Measurements from ENCODE around the gene YWHAG. TPM values are rescaled to one million over a fixed set of nuclear protein-coding genes. Genes with fewer than 3 reads are reported as not detected.
"Not testable (repeated sequence)": the region's sequence is repeated elsewhere in the genome, so short reads cannot be mapped to it uniquely, and the experiment has no call there.

The YWHAG gene
- total RNA-seq: 100 to 1,000 TPM; 218 to 253 TPM
- long read RNA-seq, partial matches to known transcripts: 0 of 3 reads
- long read RNA-seq, other reads (novel, unspliced or antisense): 3 of 3 reads

DNA sequence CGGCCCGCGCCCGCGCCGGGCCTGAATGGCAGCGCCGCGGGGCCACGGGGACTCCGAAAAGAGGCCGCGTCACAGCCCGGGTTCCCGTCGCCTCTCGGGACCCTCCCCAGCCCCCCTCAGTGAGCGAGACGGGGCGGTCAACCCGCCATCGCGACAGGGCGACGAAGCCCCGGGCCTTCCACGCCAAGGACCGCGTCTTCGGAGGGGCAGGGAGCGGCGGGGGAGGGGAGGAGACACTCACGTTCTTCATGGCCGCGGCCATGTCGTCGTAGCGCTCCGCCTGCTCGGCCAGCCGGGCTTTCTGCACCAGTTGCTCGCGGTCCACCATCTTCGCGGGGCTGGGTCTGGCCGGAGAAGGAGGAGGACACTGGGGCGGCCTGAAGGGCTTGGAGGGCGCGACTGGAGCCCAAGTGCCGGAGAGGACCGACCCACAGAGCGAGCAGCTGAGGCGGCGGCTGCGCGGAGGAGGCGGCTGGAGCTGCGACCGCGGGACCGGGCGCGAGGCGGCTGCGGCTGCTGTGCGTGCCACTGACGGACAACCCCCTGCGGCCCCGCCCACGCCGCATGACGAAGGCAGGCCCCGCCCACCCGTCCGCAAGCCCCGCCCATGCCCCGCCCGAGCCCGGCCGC, at the start of gene YWHAG:
Gene YWHAG, minus strand, starts transcription at position 511 of the 630 bp plus-strand sequence. Its CDS starts 183 bp downstream, at position 328.
- DNase-seq (peak; percentile 93), ATAC-seq (peak; percentile 91 to 94)
- intact Hi-C loops (cut with DNase I): loop anchor here (2.0 kb wide), 1 partner anchor 40 kb away; no protein-coding TSS in a partner anchor

DNA sequence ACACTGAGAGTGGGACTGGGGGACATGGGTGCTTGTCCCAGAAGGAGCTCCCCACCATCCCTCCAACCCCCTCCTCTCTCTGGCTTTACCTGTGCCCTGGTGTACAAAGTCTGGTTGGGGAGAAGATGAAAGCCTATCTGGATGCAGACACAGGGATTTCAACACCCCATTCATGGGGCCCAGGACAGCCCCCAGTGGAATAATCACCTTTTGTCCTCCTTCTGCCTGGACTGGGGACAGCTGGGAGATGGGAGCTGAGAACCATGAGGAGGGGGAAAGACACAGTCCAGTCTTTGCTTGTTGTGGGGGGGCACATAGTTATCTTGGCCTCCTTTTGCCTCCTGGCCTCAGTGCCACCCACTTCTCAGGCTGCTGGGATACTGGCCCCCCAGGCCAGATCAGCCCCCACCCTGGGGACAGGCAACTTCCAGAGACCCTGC, 49.4 kb upstream of the YWHAG start:
- DNase-seq: no peak
- ATAC-seq: no peak

DNA sequence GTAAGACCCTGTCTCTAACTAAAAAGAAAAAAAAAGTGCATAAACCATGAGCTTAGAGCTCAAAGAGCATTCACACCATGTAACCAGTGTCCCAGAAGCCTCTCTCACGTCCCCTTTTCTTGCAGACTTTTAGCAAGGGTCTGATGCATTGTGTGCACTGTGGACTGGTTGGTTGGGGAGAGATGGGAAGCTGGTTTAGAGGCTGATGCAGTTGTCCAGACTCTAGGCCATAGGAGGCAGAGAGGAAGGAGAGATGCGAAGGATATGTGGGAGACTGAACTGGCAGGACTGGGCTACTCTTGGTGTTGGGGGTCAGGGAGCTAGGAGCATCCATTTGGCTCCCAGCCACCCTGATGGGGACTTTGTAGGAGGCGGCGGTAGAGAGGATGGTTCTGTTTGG, 48.9 kb upstream of the YWHAG start:
- intact Hi-C loops (cut with DNase I): no loop called here
- no peak for ATAC-seq
- no peak for DNase-seq

More for the DNA sequence above, 49.4 kb upstream of the YWHAG start:
- intact Hi-C loops (cut with DNase I): no loop called here

DNA sequence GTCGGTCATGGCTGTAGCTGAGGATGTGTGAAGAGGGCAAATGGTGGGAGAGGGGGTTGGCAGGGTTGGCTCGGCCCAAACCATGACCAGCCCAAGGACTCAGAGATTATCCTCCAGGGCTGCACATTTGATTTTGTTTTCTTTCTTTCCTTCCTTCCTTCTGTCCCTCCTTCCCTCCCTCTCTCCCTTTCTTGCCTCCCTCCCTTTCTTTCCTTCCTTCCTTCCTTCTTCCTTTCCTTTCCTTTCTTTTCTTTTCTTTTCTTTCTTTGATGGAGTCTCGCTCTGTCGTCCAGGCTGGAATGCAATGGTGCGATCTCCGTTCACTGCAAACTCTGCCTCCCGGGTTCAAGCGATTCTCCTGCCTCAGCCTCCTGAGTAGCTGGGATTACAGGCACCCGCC, 46.9 kb upstream of the YWHAG start:
- DNase-seq: no peak
- intact Hi-C loops (cut with DNase I): no loop called here

DNA sequence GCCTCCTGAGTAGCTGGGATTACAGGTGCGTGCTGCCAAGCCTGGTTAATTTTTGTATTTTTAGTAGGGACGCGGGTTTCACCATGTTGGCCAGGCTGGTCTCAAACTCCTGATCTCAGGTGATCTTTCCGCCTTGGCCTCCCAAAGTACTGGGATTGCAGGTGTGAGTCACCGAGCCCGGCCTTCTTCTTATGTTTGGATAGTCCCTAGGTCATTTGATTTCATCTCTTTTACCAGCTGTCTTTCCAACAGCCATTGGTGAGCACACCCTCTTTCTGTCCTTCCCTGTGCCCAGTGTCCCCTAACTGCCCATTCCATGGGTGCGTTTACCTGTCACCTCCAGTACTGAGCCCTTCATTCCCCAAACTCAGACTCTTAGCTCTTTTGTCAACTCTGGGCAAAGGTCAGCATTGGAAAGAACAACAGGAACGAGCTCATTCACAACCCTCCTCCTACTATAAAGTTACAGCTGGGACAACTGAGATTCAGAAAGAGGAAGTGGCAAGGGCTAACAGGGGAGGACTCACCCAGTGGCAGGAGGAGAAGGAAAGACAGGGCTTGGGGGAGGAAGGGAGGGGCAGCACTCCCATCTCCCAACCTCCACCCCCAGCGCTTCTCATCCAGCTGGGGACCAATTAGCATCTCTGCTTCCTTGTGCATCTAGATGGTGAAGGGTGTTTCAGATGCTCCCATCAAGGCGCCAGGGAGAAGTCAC, 45.1 kb upstream of the YWHAG start:
- peak; percentile 50 to 70 for ATAC-seq
- intact Hi-C loops (cut with DNase I): no loop called here
- no peak for DNase-seq

More for the DNA sequence above, 46.9 kb upstream of the YWHAG start:
- ATAC-seq: no peak

DNA sequence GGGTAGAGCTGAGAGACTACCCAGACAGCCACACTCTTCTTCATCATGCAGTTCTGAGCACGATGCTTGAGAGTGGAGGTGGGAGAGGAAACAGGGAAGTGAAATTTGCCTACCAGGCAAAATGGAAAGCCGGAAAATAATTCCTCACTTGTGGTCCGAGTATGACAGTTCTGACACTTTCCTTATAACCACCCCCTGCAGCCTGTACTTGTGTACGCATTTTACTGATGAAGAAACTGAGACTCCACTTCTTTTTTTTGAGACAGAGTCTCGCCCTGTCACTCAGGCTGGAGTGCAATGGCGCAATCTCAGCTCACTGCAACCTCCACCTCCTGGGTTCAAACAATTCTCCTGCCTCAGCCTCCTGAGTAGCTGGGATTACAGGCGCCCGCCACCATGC, 44.3 kb upstream of the YWHAG start:
- peak; percentile 31 to 57 for ATAC-seq
- intact Hi-C loops (cut with DNase I); DNase-seq: not testable (repeated sequence)

DNA sequence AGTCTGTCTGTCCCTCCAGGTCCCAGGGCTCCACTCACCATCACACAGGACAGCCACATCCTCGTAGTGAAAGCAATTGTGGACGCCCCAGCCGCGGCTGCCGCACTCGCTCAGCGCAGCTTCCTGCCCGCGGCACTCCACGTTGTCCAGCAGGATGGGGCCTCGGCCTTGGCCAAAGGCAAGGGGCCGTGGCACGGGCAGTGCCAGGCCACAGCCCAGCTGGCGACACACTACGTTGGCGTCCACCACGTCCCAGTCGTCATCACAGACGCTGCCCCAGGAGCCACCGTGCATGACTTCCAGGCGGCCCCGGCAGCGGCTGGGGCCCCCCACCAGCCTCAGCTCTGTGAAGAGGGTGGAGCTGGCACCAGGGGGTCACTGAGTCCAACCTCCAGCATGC, 41.5 kb upstream of the YWHAG start:
- intact Hi-C loops (cut with DNase I): no loop called here
- no peak for ATAC-seq
- no peak for DNase-seq

DNA sequence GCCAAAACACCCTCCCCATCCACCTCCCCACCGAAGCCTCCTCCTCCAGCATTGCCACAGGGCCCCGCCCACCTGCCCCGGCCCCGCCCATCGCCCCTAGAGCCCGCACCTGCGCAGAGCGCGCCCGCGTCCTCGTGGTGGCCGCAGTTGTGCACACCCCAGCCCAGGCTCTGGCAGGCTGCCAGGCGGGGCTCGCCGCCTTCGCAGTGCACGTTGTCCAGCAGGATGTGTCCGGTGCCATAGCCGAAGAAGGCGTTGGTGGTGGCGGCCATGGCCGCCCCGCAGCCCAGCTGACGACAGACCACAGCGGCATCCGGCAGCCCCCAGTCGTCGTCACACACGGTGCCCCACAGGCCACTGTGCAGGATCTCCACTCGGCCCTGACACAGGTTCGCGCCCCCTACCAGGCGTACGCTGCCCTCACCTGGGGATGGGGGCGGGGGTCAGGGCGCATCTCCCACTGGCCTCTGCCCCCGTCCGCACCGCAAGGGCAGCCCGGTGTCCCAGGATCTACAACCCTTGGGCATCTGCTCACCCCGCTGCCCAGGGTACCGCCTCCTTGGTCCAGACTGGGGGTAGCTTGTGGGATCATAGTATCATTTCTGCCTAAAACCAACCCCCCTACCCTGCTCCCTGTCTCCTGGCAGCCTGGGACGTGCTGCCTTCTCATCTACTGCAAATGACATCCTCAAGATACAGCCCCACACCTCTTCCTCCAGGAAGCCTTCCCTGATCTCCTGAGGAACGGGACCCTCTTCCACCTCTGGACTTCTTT, 38.8 kb upstream of the YWHAG start:
- peak; percentile 86 for DNase-seq
- ATAC-seq: peak; percentile 43 to 71
- intact Hi-C loops (cut with DNase I): no loop called here

DNA sequence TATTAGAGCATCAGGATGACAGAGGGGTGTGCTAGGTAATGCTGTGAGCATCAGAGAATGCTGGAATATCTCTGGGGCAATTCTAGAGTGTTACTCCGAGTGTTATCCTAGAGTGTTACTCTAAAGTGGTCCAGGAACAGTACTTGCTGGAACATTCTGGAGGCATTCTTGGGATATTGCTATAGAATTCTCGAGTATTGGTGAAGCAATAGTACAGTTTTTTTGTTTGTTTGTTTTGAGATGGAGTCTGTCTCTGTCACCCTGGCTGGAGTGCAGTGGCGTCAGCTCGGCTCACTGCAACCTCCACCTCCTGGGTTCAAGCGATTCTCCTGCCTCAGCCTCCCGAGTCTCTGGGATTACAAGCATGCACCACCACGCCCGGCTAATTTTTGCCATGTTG, 38.1 kb upstream of the YWHAG start:
- DNase-seq (no peak), ATAC-seq (no peak)

DNA sequence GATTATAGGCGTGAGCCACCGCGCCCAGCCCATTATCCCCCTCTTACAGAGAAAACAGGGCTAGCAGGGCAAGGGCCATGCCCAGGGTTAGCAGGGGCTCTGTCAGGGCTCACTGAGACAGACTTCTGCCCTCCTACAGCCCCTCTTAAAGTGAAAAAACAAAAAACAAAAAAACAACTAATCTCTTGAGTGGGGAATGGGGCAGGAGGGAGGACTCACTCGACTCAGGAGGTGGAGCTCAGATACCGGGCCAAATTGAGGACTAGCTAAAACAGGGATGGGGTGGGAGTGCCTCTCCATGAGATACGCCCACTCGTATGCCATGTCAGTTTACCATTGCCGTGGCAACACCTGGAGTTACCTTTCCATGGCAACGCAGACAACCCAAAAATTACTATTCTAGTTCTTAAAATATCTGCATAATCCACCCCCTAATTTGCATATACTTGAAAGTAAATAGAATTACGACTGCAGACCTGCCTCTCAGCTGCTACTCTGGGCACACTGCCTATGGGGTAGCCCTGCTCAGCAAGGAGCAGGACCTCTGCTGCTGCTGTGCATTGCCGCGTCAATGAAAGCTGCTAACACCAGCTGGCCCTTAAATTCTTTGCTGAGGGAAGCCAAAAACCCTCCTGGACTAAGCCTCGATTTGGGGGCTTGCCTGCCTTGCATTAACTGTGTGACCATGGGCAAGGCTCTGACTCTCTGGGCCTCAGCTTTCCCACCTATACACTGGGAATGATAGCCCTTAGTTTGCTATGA, 37.4 kb upstream of the YWHAG start:
- ATAC-seq: no peak
- intact Hi-C loops (cut with DNase I): no loop called here

More for the DNA sequence above, 38.1 kb upstream of the YWHAG start:
- intact Hi-C loops (cut with DNase I): no loop called here

DNA sequence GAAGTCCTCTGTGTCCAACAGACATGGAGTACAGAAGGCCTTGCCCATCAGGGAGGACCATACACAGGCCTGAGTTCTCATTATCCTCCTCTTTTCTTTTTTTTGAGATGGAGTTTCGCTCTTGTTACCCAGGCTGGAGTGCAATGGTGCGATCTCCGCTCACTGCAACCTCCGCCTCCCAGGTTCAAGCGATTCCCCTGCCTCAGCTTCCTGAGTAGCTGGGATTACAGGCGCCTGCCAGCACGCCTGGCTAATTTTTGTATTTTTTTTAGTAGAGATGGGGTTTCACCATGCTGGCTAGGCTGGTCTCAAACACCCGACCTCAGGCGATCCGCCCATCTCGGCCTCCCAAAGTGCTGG, 36.8 kb upstream of the YWHAG start:
- ATAC-seq; DNase-seq; intact Hi-C loops (cut with DNase I): not testable (repeated sequence)

More for the DNA sequence above, 37.4 kb upstream of the YWHAG start:
- DNase-seq: no peak

DNA sequence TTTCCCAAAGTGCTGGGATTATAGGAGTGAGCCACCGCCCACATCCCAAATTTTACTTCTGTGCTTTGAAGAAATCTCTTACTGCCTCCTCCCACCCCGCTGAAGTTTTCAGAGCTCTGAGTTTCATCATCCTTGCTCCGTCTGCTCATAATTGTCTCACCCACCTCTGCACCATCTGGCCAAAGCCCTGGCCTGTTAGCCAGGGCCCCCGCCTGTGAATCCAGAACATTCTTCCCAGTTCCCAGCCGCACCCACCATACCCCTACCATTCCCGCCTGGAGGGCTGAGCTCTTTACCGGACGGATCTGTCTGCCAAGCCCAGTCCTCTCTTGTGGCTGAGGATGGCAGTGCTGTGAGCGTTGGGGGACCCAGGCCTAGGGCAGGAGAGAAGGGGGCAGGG, 36.2 kb upstream of the YWHAG start:
- ATAC-seq (no peak), DNase-seq (no peak)
- intact Hi-C loops (cut with DNase I): no loop called here

DNA sequence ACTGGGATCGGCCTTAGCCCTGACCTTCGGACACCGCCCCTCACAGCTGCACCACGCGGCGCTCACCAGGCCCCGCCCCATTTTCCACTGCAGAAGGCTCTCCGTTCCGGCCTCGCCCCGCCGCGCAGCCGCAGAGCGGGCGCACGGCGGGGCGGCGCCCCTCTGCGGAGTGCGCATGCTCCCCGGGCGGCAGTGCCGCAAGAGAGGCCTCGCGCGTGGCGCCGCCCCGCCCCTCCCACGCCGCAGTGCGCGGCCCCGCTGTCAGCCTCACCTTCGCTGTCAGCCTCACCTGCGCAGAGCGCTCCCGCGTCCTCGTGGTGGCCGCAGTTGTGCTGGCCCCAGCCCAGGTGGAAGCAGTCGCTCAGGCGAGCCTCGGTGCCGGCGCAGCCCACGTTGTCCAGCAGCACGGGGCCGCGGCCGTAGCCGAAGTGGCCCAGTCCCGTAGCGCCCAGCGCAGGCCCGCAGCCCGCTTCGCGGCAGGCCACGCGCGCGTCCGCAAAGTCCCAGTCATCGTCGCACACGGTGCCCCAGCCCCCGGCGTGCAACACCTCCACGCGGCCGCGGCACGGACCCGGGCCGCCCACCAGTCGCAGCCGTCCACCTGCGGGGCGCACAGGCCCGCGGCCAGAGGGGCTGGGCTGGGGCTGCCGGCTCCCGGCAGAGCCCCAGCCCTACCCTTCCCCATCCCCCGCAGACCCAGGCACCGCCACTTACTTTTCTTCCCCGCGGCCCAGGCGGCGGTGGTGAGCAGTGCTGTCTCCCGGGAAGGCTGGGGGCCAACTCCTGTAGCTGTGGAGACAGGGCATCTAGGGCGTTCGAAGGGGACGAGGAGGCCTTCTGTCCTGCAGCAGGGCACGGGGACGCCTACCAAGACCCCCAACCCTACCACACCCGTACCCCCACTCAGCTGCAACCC, 34.6 kb upstream of the YWHAG start:
- intact Hi-C loops (cut with DNase I): no loop called here
- DNase-seq (peak; percentile 96), ATAC-seq (peak; percentile 93 to 94)

DNA sequence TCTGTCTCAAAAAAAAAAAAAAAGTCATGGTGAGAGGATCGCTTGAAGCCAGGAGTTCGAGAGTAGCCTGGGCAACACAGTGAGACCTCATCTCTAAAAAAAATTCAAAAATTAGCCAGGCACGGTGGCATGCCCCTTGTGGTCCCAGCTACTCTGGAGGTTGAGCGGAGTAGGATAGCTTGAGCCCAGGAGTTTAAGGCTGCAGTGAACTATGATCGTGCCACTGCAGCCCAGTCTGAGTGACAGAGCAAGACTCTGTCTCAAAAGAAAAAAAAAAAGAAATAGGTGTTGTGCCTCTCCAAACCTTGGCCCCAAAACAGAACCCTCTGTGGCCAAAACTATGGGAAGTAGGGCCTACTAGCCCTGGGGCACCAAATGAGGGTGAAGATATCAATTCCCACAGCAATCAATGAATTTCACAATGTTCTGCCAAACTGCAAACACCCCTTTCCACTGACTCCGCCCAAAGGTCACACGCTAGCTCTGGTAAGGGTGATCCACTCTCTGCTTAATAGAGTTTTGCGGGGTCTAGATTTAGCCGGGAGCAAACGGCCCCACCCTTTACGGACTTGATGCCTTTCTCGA, 33.8 kb upstream of the YWHAG start:
- ATAC-seq: no peak
- intact Hi-C loops (cut with DNase I): no loop called here
- no peak for DNase-seq

DNA sequence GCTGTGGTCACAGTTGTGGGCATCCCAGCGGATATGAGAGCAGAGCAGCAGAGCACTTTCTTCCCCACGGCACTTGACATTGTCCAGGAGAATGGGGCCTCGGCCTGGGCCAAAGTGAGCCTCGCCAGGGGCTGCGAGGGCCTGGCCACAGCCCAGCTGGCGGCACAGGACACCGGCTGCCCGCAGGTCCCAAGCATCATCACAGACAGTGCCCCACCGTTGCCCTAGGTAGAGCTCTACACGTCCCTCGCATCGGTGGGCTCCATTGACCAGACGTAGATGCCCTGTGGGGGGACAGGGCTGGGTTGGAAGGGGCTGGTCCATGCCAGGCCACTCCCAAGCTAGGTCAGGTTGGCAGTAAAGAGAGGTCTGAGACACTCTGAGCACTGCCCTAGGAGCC, 31.3 kb upstream of the YWHAG start:
- ATAC-seq: no peak
- intact Hi-C loops (cut with DNase I): no loop called here
- DNase-seq: no peak

DNA sequence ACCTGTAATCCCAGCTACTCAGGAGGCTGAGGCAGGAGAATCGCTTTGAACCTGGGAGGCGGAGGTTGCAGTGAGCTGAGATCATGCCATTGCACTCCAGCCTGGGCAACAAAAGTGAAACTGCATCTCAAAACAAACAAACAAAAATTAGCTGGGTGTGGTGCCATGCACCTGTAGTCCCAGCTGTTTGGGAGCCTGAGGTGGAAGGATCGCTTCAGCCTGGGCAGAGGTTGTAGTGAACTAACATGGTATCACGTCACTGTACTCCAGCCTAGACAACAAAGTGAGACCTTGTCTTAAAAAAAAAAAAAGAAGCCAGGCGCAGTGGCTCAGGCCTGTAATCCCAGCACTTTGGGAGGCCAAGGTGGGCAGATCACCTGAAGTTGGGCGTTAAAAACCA, 29.0 kb upstream of the YWHAG start:
- ATAC-seq; intact Hi-C loops (cut with DNase I); DNase-seq: not testable (repeated sequence)

DNA sequence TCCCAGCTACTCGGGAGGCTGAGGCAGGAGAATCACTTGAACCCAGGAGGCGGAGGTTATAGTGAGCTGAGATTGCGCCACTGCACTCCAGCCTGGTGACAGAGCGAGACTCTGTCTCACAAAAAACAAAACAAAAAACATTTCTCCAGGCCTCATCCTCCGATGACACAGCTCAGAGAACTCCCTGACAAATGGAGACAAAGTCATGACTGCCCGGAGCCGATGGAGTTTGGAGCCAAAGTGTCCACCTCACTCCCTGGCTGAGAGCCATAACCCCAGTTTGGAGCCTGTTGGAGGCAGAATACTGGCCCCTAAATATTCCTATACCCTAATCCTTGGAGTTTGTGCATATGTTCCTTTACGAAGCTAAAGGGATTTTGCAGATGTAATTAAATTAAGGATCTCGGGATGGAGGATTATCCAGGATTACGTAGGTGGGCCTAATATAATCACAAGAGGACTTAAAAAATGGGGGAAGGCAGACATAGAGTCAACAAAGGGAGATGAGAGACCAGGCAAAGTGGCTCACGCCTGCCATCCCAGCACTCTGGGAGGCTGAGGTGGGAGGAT, 28.0 kb upstream of the YWHAG start:
- intact Hi-C loops (cut with DNase I): no loop called here
- ATAC-seq: no peak
- DNase-seq: no peak

Data from left cardiac atrium (tissue), 4 donors.